ENCODE results near the gene CEMIP2. TPM values are rescaled to one million over a fixed set of nuclear protein-coding genes. Genes with fewer than 3 reads are reported as not detected.
"Not testable (repeated sequence)": the region's sequence is repeated elsewhere in the genome, so short reads cannot be mapped to it uniquely, and the experiment has no call there.

CEMIP2 gene
- total RNA-seq, 1 donor from 2014 or later, result 64.9 TPM

GRCh38 chr9:71719088-71719487 is 49.2 kb downstream of the CEMIP2 start:
- intact Hi-C loops (cut with micrococcal nuclease), result no loop called here

GRCh38 chr9:71716138-71716909 is 52.0 kb downstream of the CEMIP2 start:
- intact Hi-C loops (cut with micrococcal nuclease), result loop anchor here (1.0 kb wide), 3 partner anchors 53 to 112 kb away; no protein-coding TSS in a partner anchor

- intact Hi-C loops (cut with micrococcal nuclease), result no loop called here
These were observed 57.5 kb downstream of the CEMIP2 start for GRCh38 chr9:71710856-71711255.

- intact Hi-C loops (cut with micrococcal nuclease), result no loop called here
These were observed 58.1 kb downstream of the CEMIP2 start for GRCh38 chr9:71710201-71710600.

GRCh38 chr9:71709384-71709783 is 58.9 kb downstream of the CEMIP2 start:
- intact Hi-C loops (cut with micrococcal nuclease), result no loop called here

GRCh38 chr9:71706176-71706575 is 62.1 kb downstream of the CEMIP2 start:
- intact Hi-C loops (cut with micrococcal nuclease), result no loop called here

- intact Hi-C loops (cut with micrococcal nuclease), result loop anchor here (5.0 kb wide), 1 partner anchor 33 kb away; no protein-coding TSS in a partner anchor
These were observed 63.5 kb downstream of the CEMIP2 start for GRCh38 chr9:71704796-71705195.

- intact Hi-C loops (cut with micrococcal nuclease), result loop anchor here (5.0 kb wide), 1 partner anchor 34 kb away; no protein-coding TSS in a partner anchor
These were observed 65.0 kb downstream of the CEMIP2 start for GRCh38 chr9:71703172-71703872.

- intact Hi-C loops (cut with micrococcal nuclease), result no loop called here
These were observed 70.4 kb downstream of the CEMIP2 start for GRCh38 chr9:71697882-71698281.

- intact Hi-C loops (cut with micrococcal nuclease), result no loop called here
These were observed 74.0 kb downstream of the CEMIP2 start for GRCh38 chr9:71694332-71694731.

- intact Hi-C loops (cut with micrococcal nuclease), result no loop called here
These were observed 74.7 kb downstream of the CEMIP2 start for GRCh38 chr9:71693607-71694006.

GRCh38 chr9:71692337-71692736 is 76.0 kb downstream of the CEMIP2 start:
- intact Hi-C loops (cut with micrococcal nuclease), result no loop called here

- intact Hi-C loops (cut with micrococcal nuclease), result not testable (repeated sequence)
These were observed 76.7 kb downstream of the CEMIP2 start for GRCh38 chr9:71691576-71691975.

- intact Hi-C loops (cut with micrococcal nuclease), result no loop called here
These were observed 77.5 kb downstream of the CEMIP2 start for GRCh38 chr9:71690689-71691435.

GRCh38 chr9:71690063-71690688 is 78.1 kb downstream of the CEMIP2 start:
- intact Hi-C loops (cut with micrococcal nuclease), result no loop called here

GRCh38 chr9:71687676-71688075 is 80.6 kb downstream of the CEMIP2 start:
- intact Hi-C loops (cut with micrococcal nuclease), result no loop called here

- intact Hi-C loops (cut with micrococcal nuclease), result loop anchor here (1.0 to 2.0 kb wide), 7 partner anchors 21 to 83 kb away; partner anchors contain the start of gene CEMIP2
These were observed 82.3 kb downstream of the CEMIP2 start for GRCh38 chr9:71685988-71686387.

- intact Hi-C loops (cut with micrococcal nuclease), result loop anchor here (1.0 to 2.0 kb wide), 7 partner anchors 21 to 83 kb away; partner anchors contain the start of gene CEMIP2
These were observed 82.9 kb downstream of the CEMIP2 start for GRCh38 chr9:71685394-71685793.

- intact Hi-C loops (cut with micrococcal nuclease), result loop anchor here (2.0 kb wide), 5 partner anchors 20 to 84 kb away; partner anchors contain the start of gene CEMIP2
These were observed 83.7 kb downstream of the CEMIP2 start for GRCh38 chr9:71684566-71684965.

GRCh38 chr9:71683598-71684235 is 84.6 kb downstream of the CEMIP2 start:
- intact Hi-C loops (cut with micrococcal nuclease), result loop anchor here (2.0 kb wide), 5 partner anchors 19 to 85 kb away; partner anchors contain the start of gene CEMIP2

All from T-helper 1 cell treated with Interleukin-12 subunit alpha and Interleukin-12 subunit beta and Interleukin-4 antibody, amounts not matched to agents 30 ng/mL and 1 ng/mL, for 36 hours (primary cell).